Activated CD4-positive, alpha-beta memory T cell treated with anti-CD3 and anti-CD28 coated beads, Interleukin-2, amount 10 ng/mL, durations not matched to agents 7 days and 5 days (primary cell): ENCODE measurements around the gene FAM219B. TPM values are rescaled to one million over a fixed set of nuclear protein-coding genes. Genes with fewer than 3 reads are reported as not detected.

ENCODE experiments used
- CTCF ChIA-PET: fragments of 350-600 bp; sonication (Branson Sonifier 250); formaldehyde crosslinking; loops from one replicate; lab custom pipeline; 2021; ENCODE audit warnings: antibody characterized with exemption, inconsistent platforms; lab: Charles Lee
- POLR2A ChIA-PET: fragments of 350-600 bp; sonication (Branson Sonifier 250); formaldehyde crosslinking; loops from one replicate; lab custom pipeline; 2021; ENCODE audit warnings: antibody characterized with exemption; lab: Charles Lee
- DNase-seq: peaks from one replicate; pipeline ENCODE4 v3.0.0-alpha.2; 2020
- H3K27ac Mint-ChIP-seq: one replicate; pipeline ENCODE4 v1.8.0; 2021; ENCODE audit warnings: mild to moderate bottlenecking, mixed read lengths
- H3K27me3 Mint-ChIP-seq: one replicate; pipeline ENCODE4 v1.8.0; 2021; ENCODE audit warnings: mixed read lengths
- H3K36me3 Mint-ChIP-seq: one replicate; pipeline ENCODE4 v1.8.0; 2021; ENCODE audit warnings: low read depth, mixed read lengths
- H3K4me1 Mint-ChIP-seq: one replicate; pipeline ENCODE4 v1.8.0; 2021; ENCODE audit warnings: mixed read lengths
- H3K4me3 Mint-ChIP-seq: one replicate; pipeline ENCODE4 v1.8.0; 2021; ENCODE audit warnings: mild to moderate bottlenecking, mixed read lengths
- H3K9me3 Mint-ChIP-seq: one replicate; pipeline ENCODE4 v1.8.0; 2021; ENCODE audit warnings: mixed read lengths
- total RNA-seq, 2 experiments: library from RNA; stranded (reverse); gene quantifications; one replicate each; pipeline ENCODE4 v1.2.3, GENCODE V29; 2021

FAM219B gene
- total RNA-seq, 2 experiments from 2014 or later, result 103 to 116 TPM

GRCh38 chr15:74872702-74873035, 34.0 kb downstream of the FAM219B start:
- DNase-seq, result no peak
- Mint-ChIP-seq H3K27me3 (peaks cover 3% of the 10 kb centered on the region), H3K4me1 (peaks cover 54% of the 10 kb centered on the region), H3K27ac (peak overlapping the region; percentile 97), H3K9me3 (peaks cover 2% of the 10 kb centered on the region), H3K36me3 (peaks cover 35% of the 10 kb centered on the region), H3K4me3 (peak overlapping the region; percentile 92)
- ChIA-PET POLR2A (interaction anchor here (0.7 to 8.6 kb wide), 12 partner anchors 8 to 95 kb away, joined by 3 to 121 read pairs (median 10); partner anchors contain the start of genes COX5A, FAM219B and MPI), CTCF (interaction anchor here (1.0 to 8.7 kb wide), 5 partner anchors 10 to 85 kb away, joined by 4 to 111 read pairs (median 5); no protein-coding TSS in a partner anchor)

GRCh38 chr15:74870436-74871215, 36.0 kb downstream of the FAM219B start:
- Mint-ChIP-seq H3K27me3 (no peaks in the 10 kb centered on the region), H3K4me3 (peak overlapping the region; percentile 92), H3K36me3 (peaks cover 53% of the 10 kb centered on the region), H3K27ac (peak overlapping the region; percentile 97), H3K4me1 (peaks cover 74% of the 10 kb centered on the region), H3K9me3 (peaks cover 2% of the 10 kb centered on the region)
- no peak for DNase-seq
- ChIA-PET CTCF (interaction anchor here (0.9 to 8.7 kb wide), 20 partner anchors 11 to 239 kb away, joined by 3 to 111 read pairs (median 4); partner anchors contain the start of genes FAM219B, MPI and ULK3), POLR2A (interaction anchor here (1.0 to 8.6 kb wide), 27 partner anchors 9 to 584 kb away, joined by 3 to 121 read pairs (median 6); partner anchors contain the start of genes C15orf39, COX5A, CSK and FAM219B)

GRCh38 chr15:74869726-74870407, 36.8 kb downstream of the FAM219B start:
- POLR2A ChIA-PET, result interaction anchor here (0.7 to 8.6 kb wide), 31 partner anchors 8 to 584 kb away, joined by 3 to 121 read pairs (median 6); partner anchors contain the start of genes ARID3B, C15orf39, COX5A and CSK
- CTCF ChIA-PET, result interaction anchor here (0.6 to 8.7 kb wide), 23 partner anchors 10 to 238 kb away, joined by 3 to 111 read pairs (median 4); partner anchors contain the start of genes FAM219B, MPI and ULK3
- Mint-ChIP-seq H3K4me3 (peak overlapping the region; percentile 92), H3K27ac (peak overlapping the region; percentile 97), H3K36me3 (peaks cover 56% of the 10 kb centered on the region), H3K4me1 (peaks cover 80% of the 10 kb centered on the region), H3K27me3 (no peaks in the 10 kb centered on the region), H3K9me3 (no peaks in the 10 kb centered on the region)
- DNase-seq, result peak; percentile 75

- H3K27me3 Mint-ChIP-seq, result no peaks in the 10 kb centered on the region
Measured at GRCh38 chr15:74869372-74869725, 37.3 kb downstream of the FAM219B start.

GRCh38 chr15:74868059-74868458, 38.6 kb downstream of the FAM219B start:
- H3K27ac Mint-ChIP-seq, result peak overlapping the region; percentile 97
- peaks cover 88% of the 10 kb centered on the region for H3K4me1 Mint-ChIP-seq
- no peaks in the 10 kb centered on the region for H3K27me3 Mint-ChIP-seq
- H3K4me3 Mint-ChIP-seq, result peak overlapping the region; percentile 50
- H3K9me3 Mint-ChIP-seq, result no peaks in the 10 kb centered on the region
- ChIA-PET CTCF (interaction anchor here (0.6 to 8.7 kb wide), 4 partner anchors 26 to 125 kb away, joined by 3 to 111 read pairs (median 14); no protein-coding TSS in a partner anchor), POLR2A (interaction anchor here (0.7 to 8.6 kb wide), 10 partner anchors 10 to 97 kb away, joined by 3 to 121 read pairs (median 12); partner anchors contain the start of genes COX5A, FAM219B, MPI and ULK3)
- H3K36me3 Mint-ChIP-seq, result peaks cover 67% of the 10 kb centered on the region
- DNase-seq, result peak; percentile 34

More at GRCh38 chr15:74869372-74869725, 37.3 kb downstream of the FAM219B start:
- Mint-ChIP-seq H3K4me3 (peak overlapping the region; percentile 92), H3K4me1 (peaks cover 85% of the 10 kb centered on the region), H3K36me3 (peaks cover 60% of the 10 kb centered on the region), H3K9me3 (no peaks in the 10 kb centered on the region), H3K27ac (peak overlapping the region; percentile 97)
- ChIA-PET POLR2A (interaction anchor here (0.7 to 8.6 kb wide), 28 partner anchors 8 to 585 kb away, joined by 3 to 121 read pairs (median 6); partner anchors contain the start of genes ARID3B, C15orf39, COX5A and FAM219B), CTCF (interaction anchor here (0.6 to 8.7 kb wide), 19 partner anchors 9 to 238 kb away, joined by 3 to 111 read pairs (median 4); partner anchors contain the start of genes FAM219B and ULK3)
- no peak for DNase-seq

GRCh38 chr15:74867466-74868038, 39.1 kb downstream of the FAM219B start:
- DNase-seq, result no peak
- H3K9me3 Mint-ChIP-seq, result no peaks in the 10 kb centered on the region
- H3K27me3 Mint-ChIP-seq, result no peaks in the 10 kb centered on the region
- ChIA-PET CTCF (interaction anchor here (0.6 to 8.7 kb wide), 7 partner anchors 16 to 125 kb away, joined by 3 to 111 read pairs (median 4); no protein-coding TSS in a partner anchor), POLR2A (interaction anchor here (0.7 to 8.6 kb wide), 10 partner anchors 9 to 96 kb away, joined by 3 to 121 read pairs (median 12); partner anchors contain the start of genes COX5A, FAM219B, MPI and ULK3)
- H3K36me3 Mint-ChIP-seq, result peaks cover 63% of the 10 kb centered on the region
- H3K4me1 Mint-ChIP-seq, result peaks cover 88% of the 10 kb centered on the region
- peak overlapping the region; percentile 97 for H3K27ac Mint-ChIP-seq
- peak overlapping the region; percentile 50 for H3K4me3 Mint-ChIP-seq

- CTCF ChIA-PET, result interaction anchor here (0.6 to 1.2 kb wide), 2 partner anchors 35 to 36 kb away, joined by 4 to 7 read pairs; no protein-coding TSS in a partner anchor
- peaks cover 82% of the 10 kb centered on the region for H3K4me1 Mint-ChIP-seq
- POLR2A ChIA-PET, result interaction anchor here (2.9 to 5.7 kb wide), 3 partner anchors 8 to 26 kb away, joined by 19 to 110 read pairs (median 66); partner anchors contain the start of genes MPI and ULK3
- H3K27me3 Mint-ChIP-seq, result no peaks in the 10 kb centered on the region
- peak overlapping the region; percentile 63 for H3K27ac Mint-ChIP-seq
- peaks cover 57% of the 10 kb centered on the region for H3K36me3 Mint-ChIP-seq
- no peak for DNase-seq
- H3K9me3 Mint-ChIP-seq, result no peaks in the 10 kb centered on the region
- no peak overlapping the region for H3K4me3 Mint-ChIP-seq
Measured at GRCh38 chr15:74866090-74866489, 40.6 kb downstream of the FAM219B start.

GRCh38 chr15:74865316-74865715, 41.3 kb downstream of the FAM219B start:
- Mint-ChIP-seq H3K4me1 (peaks cover 74% of the 10 kb centered on the region), H3K4me3 (no peak overlapping the region), H3K27me3 (no peaks in the 10 kb centered on the region), H3K9me3 (no peaks in the 10 kb centered on the region), H3K36me3 (peaks cover 51% of the 10 kb centered on the region), H3K27ac (peak overlapping the region; percentile 69)
- ChIA-PET CTCF (interaction anchor here (0.6 to 1.2 kb wide), 3 partner anchors 9 to 97 kb away, joined by 3 to 4 read pairs (median 3); no protein-coding TSS in a partner anchor), POLR2A (interaction anchor here (1.4 to 2.0 kb wide), 2 partner anchors 8 to 41 kb away, joined by 4 to 6 read pairs; partner anchors contain the start of genes FAM219B and SCAMP2)
- DNase-seq, result no peak

GRCh38 chr15:74864296-74864695, 42.4 kb downstream of the FAM219B start:
- Mint-ChIP-seq H3K4me3 (no peak overlapping the region), H3K4me1 (peaks cover 69% of the 10 kb centered on the region), H3K27me3 (no peaks in the 10 kb centered on the region), H3K36me3 (peaks cover 45% of the 10 kb centered on the region), H3K9me3 (no peaks in the 10 kb centered on the region), H3K27ac (peak overlapping the region; percentile 64)
- CTCF ChIA-PET, result interaction anchor here (1.1 kb wide), 1 partner anchor 37 kb away, joined by 4 read pairs; no protein-coding TSS in a partner anchor
- POLR2A ChIA-PET, result interaction anchor here (0.8 to 2.0 kb wide), 5 partner anchors 9 to 56 kb away, joined by 3 to 6 read pairs (median 3); partner anchors contain the start of genes FAM219B and SCAMP2
- no peak for DNase-seq

GRCh38 chr15:74863239-74864056, 43.2 kb downstream of the FAM219B start:
- no peak for DNase-seq
- Mint-ChIP-seq H3K27ac (peak overlapping the region; percentile 76), H3K4me1 (peaks cover 69% of the 10 kb centered on the region), H3K36me3 (peaks cover 46% of the 10 kb centered on the region), H3K27me3 (no peaks in the 10 kb centered on the region), H3K4me3 (no peak overlapping the region), H3K9me3 (no peaks in the 10 kb centered on the region)
- ChIA-PET CTCF (no interaction called here), POLR2A (interaction anchor here (0.9 to 2.0 kb wide), 3 partner anchors 10 to 34 kb away, joined by 3 to 6 read pairs (median 3); partner anchors contain the start of gene SCAMP2)

GRCh38 chr15:74858369-74858740, 48.3 kb downstream of the FAM219B start:
- ChIA-PET CTCF (interaction anchor here (0.9 to 5.8 kb wide), 9 partner anchors 12 to 226 kb away, joined by 3 to 37 read pairs (median 5); partner anchors contain the start of gene ULK3), POLR2A (interaction anchor here (0.9 to 6.9 kb wide), 7 partner anchors 9 to 49 kb away, joined by 3 to 52 read pairs (median 4); partner anchors contain the start of genes FAM219B and SCAMP2)
- Mint-ChIP-seq H3K4me1 (peaks cover 46% of the 10 kb centered on the region), H3K36me3 (peaks cover 15% of the 10 kb centered on the region), H3K4me3 (no peak overlapping the region), H3K9me3 (no peaks in the 10 kb centered on the region), H3K27ac (peak overlapping the region; percentile 85), H3K27me3 (no peaks in the 10 kb centered on the region)
- no peak for DNase-seq
